Cardiac fibroblast (primary cell): ENCODE results near the gene ATP11C.

Source experiments
- DNase-seq, 2 donors: peaks; one replicate each; pipeline versions ENCODE4 v3.0.0 to v3.0.0-alpha.2; 2010; ENCODE audit warnings: low read depth in 2 of 2
- H3K4me3 ChIP-seq, 2 donors: replicated peaks in 1 of 2; 1 replicate in 1 of 2; 2 replicates in 1 of 2; pipeline ENCODE4 v1.5.1; 2011; ENCODE audit warnings: low read depth in 2 of 2, low read length in 2 of 2, mild to moderate bottlenecking in 2 of 2, moderate library complexity in 1 of 2
- CTCF ChIP-seq: IDR thresholded peaks from one replicate; pipeline ENCODE4 v1.5.1; 2011; ENCODE audit warnings: low read depth, mild to moderate bottlenecking, low read length, inconsistent platforms

Gene ATP11C

DNA sequence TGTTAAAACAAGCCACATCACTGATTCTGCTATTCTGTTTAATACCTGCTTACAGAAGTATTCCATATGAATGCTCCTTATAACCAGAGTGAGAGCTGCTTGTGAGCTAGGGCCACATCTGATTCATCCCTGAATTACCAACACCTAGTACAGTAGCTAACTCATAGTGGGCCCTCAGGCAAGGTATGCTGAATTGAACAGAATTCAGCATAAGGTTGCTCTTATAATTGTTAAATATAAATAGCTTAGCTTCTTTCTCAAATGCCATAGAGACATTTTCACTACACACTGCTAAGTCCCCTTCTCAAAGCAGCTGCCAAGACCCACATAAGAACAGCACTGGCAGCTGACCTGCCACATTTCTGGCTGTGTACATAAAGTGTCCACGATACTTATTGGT is 197.9 kb downstream of the ATP11C start:
- no peak overlapping the region for H3K4me3 ChIP-seq
- TF ChIP-seq CTCF = no peak
- DNase-seq = no peak

DNA sequence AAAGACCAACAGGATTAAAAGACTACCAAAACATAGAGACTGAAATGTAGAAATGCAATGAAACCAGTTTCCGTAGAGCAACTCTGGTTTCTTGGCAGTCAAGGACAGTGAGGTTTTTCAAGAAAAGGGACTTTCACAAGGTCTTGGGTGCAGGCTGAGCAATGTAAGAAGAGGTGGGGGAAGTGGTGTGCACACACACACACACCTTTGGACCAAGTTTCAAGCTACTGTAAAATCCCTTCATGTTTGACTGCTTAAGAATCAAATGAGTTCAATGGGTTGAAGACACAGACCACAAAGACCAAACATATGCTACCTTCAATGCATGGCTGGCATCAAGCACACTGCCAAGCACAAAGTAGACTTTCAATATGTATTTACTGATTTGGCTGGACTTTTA is 207.1 kb downstream of the ATP11C start:
- no peak for TF ChIP-seq CTCF

GRCh38 chrX:139724626-139725025 is 208.2 kb downstream of the ATP11C start:
- DNase-seq = peak; percentile 2 to 5
- no peak overlapping the region for H3K4me3 ChIP-seq
- no peak for TF ChIP-seq CTCF

More for the DNA sequence above, 207.1 kb downstream of the ATP11C start:
- no peak overlapping the region for H3K4me3 ChIP-seq
- DNase-seq = no peak

DNA sequence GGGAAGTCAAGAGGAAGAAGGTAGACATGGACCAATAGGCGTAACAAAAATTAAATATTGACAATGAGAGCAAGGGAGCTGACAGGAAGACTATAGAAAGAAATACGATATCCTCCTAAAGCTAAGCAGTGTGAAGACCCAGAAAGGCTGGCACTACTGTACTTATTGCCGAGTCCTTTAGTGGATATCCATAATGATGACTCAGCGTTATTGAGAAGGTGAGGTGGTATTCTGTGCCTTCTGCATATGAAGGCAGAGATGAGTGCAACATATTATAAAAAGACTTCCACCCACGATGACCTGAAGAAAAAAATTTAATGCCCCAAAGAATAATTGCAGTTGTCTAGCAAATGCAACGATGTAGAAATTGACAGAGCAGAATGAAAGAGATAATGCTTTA is 211.9 kb downstream of the ATP11C start:
- H3K4me3 ChIP-seq = no peak overlapping the region
- DNase-seq = no peak
- no peak for TF ChIP-seq CTCF

GRCh38 chrX:139720136-139720535 is 212.7 kb downstream of the ATP11C start:
- no peak for TF ChIP-seq CTCF
- DNase-seq = peak; percentile 7 to 41
- H3K4me3 ChIP-seq = no peak overlapping the region

DNA sequence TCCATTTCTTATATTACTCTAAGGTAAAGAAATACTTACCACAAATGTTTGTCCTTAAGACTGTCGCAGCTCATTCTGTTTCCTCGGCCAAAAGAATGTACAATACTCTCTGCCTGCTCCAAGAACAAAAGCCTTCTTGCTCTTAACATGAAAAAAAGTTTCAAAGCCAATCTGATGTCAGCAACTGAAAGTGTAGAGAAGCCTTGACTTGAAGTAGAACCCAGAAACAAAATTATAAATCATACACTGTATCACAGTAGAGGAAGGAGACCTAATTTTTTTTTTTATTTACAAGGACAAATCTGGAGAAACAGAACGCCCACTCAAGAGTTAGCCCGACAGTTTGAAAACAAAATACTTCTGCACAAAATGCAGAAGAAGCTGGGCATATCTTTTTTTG is 224.8 kb downstream of the ATP11C start, which contains the start of gene MCF2:
MCF2 (minus strand) TSS at position 101 of the 400 bp plus-strand sequence. CDS start 56,423 bp downstream, outside the sequence.
- no peak for DNase-seq

More for the DNA sequence above, 224.8 kb downstream of the ATP11C start, which contains the start of gene MCF2:
- no peak within 1 kb of the TSS for H3K4me3 ChIP-seq
- no peak for TF ChIP-seq CTCF
